ENCODE results near the gene PRKAG1.

PRKAG1 gene

DNA sequence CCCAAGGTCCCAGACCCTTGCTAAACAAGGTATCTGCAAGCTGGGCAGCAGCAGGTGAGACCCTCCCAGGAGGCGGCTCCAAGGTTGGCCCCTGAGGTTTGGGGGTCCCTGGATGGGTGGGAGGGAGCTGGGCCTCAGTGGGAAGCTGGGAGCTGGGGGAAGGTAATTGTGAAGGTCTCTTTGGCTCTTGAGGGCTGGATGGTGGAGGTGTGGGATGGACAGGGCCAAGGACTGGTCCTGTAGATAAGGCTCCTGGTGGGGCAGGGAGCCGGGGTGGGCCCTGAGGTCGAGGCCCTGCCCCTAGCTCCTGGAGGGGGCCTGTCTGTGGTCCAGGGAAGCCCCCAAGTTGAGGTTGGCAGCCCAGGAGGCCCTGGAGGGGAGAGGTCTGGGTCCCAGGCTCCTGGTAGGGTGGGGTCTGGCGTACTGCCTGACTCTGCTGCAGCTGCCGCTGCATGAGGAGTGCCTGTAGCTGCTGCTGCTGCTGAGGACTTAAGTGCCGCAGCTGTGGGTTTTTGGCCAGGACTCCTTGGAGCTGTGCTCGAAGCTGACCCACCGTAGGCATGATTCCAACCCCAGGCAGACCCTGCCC, 13.1 kb upstream of the PRKAG1 start:
- DNase-seq (ENCODE audit: low read depth): no peak

DNA sequence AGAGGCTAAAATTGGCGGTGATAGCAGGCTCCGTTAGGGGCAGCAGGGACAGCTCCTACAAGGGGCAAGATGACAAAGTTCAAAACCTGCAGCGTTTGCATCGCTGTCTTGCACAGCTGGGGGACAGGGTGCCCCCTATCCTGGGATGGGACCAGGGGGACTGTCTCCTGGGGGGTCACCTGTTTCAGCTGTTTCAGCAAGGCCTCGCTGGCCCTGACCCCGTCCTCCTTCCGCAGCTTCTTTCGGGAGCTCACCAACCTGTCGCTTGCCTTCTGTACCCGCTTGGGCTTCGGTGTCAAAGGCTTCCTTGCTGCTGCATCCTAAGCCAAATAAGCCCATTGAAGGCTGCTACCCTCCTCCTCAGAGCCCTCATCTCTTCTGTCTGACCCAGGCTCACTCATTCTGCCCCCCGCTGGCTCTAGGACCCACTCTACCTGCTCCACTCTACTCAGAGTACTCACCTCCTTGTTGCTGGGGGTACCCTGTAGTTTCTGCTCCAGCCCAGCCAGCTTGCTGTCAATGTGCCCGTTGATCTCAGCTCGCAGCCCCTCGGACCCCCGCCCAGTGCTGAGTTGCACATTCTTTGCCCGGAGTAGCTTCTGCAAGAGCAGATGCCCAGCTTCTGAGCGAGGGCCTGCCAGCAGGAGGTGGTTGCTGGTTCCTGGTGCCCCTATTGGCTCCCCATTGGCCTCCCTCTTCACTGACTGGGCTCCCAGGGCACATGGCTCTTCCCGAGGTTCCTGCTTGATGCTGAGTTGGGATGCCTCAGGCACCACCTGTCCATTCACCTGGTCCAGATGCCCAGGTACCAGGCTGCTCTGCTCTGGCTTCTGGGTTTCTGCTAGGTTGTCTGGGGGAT, 12.4 kb upstream of the PRKAG1 start:
- no peak for DNase-seq (ENCODE audit: low read depth)

DNA sequence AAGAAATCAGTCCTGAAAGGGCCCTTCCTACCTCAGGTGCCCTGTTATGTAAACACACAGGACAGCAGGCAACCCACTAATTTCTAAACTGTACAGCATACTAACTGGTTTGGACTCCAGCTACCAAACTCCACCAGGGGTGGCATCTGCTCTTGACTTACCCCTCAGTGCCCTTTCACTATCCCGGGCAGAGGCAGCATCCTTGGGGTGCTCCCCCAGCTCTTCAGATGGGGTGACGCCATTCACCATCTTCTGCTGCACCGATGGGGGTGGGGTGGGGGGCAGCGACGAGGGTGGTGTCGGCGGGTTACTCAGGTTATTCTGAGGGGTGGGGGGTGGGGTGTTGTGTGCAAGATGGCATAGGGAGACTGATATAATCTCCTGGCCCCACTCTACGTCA, 11.5 kb upstream of the PRKAG1 start:
- DNase-seq (ENCODE audit: low read depth): no peak

DNA sequence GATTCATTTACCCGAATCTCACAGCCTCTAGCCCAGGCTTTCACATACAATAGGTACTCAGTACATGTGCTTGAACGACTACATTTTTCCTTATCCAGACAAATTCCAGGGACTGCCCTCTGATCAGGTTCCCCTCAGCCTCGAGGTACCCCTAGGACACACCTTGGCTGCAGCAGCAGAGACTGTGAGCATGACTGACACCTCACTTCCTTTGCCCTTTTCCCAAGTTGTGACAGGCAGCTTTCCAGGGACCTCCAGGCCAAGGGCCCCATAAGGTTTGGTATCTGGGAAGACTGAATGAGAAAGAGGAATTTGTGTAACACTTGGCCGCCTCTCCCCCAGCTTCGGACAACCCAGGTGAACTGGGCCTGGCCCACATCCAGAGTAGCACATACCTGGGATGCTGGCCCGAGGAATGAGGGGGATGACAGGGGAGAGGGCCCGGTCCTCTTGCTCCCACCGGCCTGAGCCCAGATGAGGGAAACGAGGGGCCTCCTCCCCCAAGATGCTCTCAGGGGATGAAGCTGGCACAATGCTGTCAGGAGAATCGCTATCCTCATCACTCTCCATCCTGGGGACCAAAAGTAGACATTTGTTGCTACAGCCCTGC, 10.2 kb upstream of the PRKAG1 start:
- no peak for DNase-seq (ENCODE audit: low read depth)

DNA sequence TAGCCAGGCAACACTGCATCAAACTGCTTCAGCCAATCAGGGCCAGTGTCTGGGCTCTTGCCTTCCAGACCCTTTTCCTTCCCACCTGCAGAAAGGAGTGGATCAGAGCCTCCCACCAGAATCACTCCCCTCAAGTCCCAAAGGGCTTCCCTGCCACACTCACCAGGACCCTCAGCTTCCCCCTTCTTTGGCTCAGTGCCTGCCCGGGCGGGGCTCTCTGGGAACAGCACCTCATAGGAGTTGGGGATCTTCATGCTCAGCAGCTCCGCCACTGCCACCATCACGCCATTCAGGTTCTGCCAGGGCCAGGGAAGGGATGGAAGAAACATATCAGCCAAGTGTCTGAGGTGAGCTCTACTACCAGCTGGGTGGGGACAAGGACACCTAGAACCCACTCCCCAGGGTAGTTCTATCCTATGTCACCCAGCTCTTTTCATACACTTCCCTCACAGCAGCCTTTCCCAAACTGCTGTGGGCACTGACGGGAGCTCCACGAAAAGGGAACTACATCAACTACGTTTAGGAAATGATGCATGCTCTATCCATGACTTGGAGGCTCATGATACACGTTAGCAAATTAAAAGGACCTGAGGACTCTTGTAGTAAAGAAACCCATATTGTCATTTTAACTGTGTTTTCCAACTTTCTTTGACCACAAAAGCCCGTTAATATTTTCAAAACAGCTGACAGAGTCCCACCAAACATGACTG, 9.4 kb upstream of the PRKAG1 start:
- DNase-seq (ENCODE audit: low read depth): no peak

DNA sequence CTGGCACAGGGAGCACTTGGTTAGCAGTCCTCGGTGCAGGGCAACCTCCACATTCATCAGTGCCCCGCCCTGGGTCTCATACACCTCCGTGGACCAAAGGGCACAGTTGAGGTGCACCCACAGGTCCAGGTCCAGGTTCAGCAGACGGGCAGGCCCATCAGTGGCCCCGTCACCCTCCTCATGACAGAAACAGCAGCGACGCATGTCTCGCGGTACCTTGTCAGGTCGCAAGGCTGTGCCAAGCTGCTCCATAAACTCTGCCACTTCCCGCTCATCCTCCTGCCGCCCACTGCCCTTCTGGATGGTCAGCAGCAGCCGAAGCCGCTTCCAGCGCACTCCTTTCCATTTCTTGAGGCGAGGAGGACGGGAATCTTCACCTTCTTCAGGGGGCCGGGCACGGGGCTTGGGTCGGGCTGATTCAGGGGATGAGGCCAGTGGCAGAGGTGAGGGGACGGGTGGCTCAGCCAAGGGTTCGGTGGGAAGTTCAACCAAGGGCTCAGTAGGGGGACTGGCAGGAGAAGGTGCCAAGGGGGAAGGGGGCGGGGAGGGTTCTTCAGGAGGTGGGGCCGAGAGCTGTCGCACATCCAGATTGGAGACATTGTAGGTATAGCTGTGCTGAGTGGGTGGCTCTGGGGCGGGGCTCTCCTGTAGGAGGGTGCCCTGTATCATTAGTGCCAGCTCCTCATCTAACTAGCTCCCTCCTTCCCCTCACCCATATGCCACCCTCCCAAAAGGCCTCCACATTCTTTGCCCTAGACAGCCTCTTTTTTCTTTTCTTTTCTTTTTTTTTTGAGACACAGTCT, 8.3 kb upstream of the PRKAG1 start:
- DNase-seq (ENCODE audit: low read depth): no peak

DNA sequence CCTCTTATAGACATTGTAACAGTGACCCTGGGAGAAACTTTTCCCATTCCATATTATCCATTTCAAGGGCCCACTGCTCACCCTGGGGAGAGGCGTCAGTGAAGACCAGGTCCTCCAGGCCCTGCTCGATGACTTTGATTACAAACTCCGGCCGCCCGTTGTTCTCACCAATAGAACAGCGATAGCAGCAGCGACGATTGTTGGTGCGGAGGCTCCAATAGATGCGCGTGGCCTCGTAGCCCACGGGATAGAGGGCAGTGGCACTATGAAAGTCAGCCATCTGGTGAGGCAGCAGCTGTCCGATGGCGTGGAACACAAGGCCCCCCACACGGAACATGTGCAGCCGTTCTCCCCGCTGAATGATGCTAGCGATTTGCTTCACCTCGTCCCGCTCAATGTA, 7.5 kb upstream of the PRKAG1 start:
- DNase-seq (ENCODE audit: low read depth): no peak

DNA sequence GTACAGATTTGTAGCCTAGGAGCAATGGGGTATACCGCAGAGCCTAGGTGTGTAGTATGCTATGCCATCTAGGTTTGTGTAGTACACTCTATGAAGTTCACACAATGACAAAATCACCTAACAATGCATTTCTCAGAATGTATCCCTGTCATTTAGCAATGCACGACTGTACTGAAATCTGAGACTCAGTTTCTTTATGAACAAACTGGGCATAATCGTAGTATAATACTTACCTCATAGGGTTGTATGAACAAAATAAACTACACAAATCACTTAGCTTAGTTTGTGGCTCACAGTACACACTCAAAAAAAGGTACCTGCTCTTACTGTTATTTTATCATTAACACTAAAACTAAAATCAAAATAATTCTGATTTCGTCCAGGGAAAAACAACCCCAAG, 6.9 kb upstream of the PRKAG1 start:
- no peak for DNase-seq (ENCODE audit: low read depth)

DNA sequence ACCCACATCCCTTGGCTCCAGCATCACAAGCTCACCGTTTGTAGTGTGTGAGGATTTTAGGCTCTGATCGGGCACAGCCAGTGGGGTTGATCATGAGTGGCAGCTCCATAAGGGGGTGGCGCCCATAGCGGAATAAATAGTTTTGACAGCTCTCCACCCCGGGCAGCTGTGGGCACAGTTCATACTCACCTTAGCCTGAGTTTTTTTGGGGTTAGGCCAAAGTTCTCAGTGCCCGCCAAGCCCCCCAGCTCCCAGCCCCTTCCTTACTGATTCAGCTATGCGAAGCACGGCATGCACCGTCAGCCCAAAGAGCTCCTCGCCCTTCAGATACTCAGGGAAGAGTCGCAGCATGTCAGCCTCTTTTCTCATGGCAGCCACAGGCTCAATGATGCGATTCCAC, 6.0 kb upstream of the PRKAG1 start:
- no peak for DNase-seq (ENCODE audit: low read depth)

DNA sequence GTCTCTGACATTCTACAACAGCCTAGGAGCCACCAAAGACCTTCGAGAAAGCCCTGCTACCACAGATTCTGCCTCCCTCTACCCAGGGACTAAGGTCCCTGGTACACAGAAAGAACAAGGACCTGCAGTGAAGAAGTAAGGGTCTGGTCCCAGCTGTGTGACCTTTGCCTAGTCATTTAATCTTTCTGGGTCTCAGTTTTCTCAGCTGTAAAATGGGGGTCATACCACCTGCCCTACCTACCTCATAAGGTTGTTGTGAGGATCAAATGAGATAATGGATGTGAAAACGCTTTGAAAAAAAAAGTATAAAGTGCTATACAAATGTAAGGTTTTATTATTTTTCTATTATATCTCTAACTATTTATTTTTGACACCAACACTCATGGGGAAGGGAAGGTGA, 5.2 kb upstream of the PRKAG1 start:
- DNase-seq (ENCODE audit: low read depth): no peak

DNA sequence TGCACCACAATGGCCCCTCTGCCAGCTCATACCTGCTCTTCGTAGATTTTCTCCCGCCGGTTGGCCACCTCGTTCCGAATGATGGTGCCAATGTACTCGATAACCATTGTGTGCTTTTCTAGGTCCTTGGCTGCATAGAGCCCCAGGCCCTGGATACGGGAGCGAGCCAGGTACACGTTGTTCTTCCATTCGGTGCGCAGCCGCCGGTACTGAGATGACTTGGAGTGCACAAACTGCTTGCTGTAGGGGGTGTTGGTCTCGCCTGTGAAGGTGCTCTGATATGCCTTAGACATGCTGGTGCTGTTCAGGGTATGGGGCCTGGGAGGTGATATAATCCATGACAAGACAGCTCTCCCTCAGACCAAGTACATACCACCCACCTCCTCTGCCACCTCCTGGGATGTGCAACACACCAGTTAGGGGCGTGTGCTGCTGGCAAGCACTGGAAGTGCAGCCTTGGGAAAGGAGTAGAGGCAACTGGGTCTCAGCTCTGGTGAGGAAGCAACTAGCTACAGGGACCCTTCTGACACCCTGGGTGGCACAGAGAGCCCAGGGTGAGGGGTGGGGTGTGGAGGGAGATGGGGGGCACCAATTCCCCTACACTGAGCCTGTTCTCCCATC, 4.1 kb upstream of the PRKAG1 start:
- no peak for DNase-seq (ENCODE audit: low read depth)

DNA sequence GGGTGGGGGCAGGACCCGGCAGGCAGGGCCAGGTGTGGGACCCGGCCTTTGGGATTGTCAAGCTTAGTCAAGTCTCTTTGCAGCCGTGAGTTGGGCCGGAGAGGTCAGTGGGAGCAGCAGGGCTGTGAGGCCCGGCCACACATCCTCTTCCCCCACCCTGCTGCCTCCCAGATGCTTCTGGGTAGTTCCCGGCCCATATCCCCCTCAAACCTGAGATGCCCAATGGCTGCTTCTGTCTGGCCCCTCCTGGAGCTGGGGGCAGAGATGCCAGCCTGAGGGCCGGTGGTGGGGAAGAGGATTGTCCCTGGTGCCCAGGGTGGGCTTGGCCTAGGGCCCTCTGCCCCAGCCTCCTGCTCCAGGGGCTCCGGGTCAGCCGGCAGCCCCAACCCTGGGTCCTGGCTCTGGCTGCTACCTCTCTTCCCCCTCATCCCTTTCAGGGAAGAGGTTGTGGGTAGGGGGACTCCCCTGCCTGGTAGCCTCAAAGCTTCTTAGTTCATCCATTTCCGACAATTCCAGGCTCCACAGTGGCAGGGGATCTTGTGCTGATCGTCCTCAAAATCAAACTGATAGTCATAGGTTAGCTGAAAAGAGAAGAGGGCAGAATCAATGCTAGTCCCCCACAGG, 2.8 kb upstream of the PRKAG1 start:
- no peak for DNase-seq (ENCODE audit: low read depth)

DNA sequence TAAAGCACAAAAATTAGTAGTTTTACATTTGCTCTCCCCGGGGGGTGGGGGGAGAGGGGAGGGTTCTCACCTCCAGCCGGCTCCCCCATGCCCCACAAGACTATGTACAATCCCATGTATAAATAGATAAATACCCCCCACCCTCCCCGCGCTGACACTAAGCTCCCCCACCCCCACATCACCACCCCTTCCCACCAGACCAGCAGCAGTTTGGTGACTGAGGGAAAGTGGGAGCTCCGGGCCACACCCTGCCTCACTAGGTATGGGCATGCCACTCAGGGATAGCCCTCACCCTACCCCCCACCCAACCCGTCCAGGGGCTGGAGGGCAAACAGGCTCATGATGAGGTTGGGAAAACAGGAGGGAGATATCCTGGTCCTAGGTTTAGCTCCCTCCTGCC, 1.9 kb upstream of the PRKAG1 start:
- DNase-seq (ENCODE audit: low read depth): no peak

DNA sequence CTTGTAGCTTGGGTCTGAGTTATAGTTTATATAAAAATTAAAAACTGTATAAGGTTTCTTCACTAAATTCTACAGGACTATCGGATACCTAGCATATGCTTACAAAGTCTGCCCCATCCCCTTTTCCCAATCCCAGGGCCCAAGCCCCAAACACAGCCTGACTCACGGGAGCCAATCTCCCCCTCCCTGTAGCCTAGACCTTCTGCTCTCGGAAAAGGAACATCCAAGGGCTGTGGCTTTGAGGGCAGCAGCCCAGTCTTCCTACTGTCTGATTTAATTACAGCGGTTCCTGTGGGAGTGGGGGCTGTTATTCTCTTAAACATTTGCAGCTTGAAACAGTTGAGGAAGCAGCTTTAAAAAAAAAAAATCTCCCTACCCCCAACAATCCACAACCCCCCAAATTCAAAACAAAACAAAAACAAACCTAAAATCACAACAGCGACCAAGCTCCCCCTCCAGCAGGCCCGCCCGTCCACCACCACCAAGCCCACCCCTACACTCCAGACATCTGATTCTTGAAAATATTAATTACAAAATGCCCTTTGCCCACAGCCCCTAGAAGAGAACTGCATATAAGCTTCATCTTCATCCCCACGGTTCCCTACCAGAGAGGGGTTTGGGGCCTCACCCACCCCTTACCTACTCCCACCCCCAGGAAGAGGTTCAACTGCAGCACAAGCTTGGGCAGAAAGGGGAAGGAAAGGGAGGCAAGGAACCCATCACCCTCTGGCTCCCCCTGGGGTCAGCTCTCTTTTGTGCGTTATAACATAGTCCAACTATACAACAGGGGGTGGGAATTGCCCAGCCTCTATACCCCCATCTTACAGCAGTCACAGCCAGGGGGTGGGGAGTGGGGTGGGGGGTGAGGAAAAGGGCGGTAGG, 1.1 kb upstream of the PRKAG1 start:
- no peak for DNase-seq (ENCODE audit: low read depth)

DNA sequence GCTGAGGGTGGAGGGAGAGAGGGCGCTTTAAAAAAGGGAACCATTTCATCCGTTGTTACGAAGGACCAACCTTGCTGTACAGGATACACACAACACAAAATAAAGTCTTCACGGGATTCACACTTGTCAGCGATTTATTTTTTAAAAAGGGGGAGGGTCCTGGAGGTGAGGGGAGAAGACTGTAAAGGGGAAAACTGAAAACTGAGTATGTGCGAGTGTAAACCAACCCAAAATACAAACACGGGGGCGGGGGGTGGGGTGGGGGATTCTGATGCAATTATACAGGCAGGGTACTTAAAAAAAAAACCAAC, 499 bp upstream of the PRKAG1 start:
- DNase-seq (ENCODE audit: low read depth): no peak

DNA sequence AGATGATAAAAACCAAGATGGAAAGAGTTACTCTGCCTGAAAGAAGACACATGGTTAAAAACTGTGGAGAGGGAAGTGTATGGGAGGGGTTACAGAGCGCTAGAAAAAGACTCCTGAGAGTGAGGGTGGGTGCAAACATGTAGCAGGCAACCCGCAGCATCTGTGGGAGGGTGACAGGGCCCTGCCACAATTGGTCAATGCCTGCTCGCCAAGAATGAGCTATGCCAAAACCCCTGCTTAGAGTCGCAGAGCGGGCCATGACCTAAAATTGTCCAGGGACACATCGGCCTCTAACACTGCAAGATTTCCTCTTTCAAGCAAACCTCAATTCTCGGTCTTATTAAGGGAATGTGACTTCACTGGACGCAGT, 700 bp downstream of the PRKAG1 start:
- no peak for DNase-seq (ENCODE audit: low read depth)

DNA sequence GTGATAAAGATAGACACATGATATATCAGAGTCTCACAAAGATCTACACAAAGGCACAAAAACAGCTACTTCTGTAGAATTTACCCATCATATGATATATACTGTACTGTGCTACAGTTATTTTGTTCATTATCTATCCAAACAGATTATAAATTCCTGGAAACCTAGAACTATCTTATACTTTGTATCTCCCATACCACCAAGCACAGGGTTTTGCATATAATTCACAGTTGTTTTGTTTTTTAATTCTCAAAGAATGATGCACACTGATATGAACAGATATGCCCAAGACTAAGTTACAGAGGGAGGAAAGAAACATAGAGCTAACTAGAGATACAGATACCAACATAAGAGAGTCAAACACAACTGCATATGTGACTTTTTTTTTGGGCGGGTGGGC, 3.4 kb downstream of the PRKAG1 start:
- DNase-seq (ENCODE audit: low read depth): no peak

DNA sequence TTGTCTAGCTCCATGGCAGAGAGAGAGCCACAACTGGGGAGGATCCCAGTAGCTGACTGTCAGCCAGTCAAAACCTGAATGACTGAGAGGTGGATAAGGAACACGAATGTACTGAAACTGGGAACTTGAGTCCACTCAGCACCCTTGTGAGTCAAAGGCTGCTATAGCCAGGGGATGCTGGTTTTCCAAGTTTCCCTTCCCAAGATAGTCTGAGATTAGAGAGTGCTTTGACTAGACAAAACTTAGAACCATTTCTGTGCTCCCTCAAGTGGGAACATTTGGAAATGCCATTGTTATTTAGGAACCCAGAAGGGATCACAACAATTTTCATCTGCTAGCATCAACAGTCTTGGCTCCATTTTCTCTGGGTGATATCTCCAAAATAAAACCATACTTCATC, 4.0 kb downstream of the PRKAG1 start:
- no peak for DNase-seq (ENCODE audit: low read depth)

DNA sequence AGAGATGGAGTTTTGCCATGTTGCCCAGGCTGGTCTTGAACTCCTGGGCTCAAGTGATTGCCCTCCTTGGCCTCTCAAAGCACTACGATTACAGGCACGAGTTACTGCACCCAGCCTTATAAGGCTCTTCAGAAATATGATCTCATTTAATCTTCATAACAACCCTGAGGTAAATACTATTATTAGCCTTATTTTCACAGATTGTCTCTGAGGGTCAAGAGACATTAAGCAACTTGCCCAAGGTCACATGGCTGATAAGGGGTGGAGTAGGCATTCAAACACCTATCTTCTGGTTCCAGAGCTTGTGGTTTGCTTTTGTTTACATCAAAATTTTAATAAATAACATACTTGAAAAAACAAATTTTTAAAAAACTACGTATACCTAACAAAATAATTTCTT, 5.1 kb downstream of the PRKAG1 start:
- DNase-seq (ENCODE audit: low read depth): no peak

DNA sequence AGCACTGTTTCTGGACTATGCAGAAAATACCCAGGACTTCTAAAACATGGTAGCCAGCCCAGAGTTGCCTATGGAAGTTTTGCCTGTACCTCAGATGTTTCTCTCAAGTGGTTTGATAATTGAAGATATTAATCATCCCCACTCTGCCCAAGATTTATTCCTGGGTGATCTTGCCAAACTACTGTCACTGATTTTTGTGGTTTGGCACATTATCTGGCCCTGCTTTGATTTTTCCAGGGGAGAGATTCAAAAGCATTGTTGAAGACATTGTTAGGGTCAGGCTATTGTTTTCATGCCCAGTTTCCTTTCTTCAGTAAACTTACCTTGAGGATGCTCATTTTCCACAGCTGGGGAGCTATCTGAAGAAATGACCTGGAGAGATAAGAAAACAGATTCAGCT, 5.8 kb downstream of the PRKAG1 start:
- DNase-seq (ENCODE audit: low read depth): no peak

All from non-pigmented ciliary epithelial cell (primary cell).